Activated CD8-positive, alpha-beta memory T cell treated with anti-CD3 and anti-CD28 coated beads, Interleukin-2, amount 50 U/mL, for 24 hours (primary cell): Measurements from ENCODE around the gene FKBP14.
"Not testable (repeated sequence)": the region's sequence is repeated elsewhere in the genome, so short reads cannot be mapped to it uniquely, and the experiment has no call there.

Source experiments
- DNase-seq: peaks from one replicate; pipeline ENCODE4 v3.0.0-alpha.2; 2020; ENCODE audit errors: extremely low read depth

FKBP14 gene

DNA sequence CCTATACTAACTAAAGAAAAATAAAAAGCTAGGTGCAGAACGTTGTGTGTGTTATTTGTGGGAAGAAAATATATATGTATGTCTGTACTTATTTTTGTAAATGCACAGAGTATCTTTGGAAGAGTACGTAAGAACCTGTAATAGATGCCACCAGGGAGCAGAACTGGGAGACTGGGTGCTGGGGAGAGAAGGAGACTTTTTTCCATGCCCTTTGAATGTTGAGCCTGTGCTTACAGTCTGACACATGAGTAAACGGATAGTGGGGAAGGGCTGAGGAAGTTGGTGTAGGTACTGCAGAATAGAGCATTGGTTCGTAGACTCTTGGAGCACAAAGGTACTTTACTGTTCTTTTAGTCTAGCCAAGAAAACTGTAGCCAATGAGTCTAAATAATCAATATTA lies 35.6 kb downstream of the FKBP14 start:
- no peak for DNase-seq

DNA sequence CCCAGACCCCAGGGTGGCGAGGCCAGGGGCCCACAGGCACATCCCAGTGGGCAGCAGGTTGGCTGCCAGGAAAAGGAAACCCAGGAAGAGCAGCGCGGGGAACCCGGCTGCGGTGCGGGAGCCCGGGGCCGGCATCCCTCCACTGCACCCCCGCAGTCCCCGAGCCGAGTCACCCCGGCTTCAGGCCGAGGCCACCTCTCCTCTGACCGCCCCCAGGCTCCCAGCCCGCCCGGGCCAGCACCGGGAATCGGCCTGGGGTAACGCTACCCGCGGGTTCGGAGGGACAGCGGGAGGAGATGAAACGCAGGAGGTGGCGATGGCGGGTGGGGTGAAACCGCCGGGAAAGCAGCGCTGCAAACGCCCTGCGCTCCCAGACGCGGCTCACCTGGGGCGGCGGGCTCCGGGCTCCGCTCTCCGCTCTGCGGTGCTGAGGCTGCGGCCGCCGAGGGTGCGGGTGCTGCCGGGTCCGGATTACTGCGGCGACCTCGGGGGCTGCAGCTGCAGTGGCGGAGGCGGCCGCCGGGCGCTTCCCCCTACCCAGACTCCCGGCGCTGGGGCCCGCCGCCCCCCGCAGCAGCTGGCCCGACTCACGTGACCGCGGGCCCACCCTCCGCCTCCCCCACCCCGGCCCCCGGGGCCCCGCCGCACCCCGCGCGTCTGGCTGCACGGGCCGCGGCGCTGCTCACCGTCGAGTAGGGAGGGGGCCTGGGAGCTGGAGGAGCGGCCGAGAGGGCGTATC lies 37.1 kb downstream of the FKBP14 start, which contains the start of gene SCRN1:
Gene SCRN1, minus strand, starts transcription at position 545 of the 739 bp plus-strand sequence. CDS start 20,734 bp downstream, outside the sequence.
- no peak for DNase-seq

DNA sequence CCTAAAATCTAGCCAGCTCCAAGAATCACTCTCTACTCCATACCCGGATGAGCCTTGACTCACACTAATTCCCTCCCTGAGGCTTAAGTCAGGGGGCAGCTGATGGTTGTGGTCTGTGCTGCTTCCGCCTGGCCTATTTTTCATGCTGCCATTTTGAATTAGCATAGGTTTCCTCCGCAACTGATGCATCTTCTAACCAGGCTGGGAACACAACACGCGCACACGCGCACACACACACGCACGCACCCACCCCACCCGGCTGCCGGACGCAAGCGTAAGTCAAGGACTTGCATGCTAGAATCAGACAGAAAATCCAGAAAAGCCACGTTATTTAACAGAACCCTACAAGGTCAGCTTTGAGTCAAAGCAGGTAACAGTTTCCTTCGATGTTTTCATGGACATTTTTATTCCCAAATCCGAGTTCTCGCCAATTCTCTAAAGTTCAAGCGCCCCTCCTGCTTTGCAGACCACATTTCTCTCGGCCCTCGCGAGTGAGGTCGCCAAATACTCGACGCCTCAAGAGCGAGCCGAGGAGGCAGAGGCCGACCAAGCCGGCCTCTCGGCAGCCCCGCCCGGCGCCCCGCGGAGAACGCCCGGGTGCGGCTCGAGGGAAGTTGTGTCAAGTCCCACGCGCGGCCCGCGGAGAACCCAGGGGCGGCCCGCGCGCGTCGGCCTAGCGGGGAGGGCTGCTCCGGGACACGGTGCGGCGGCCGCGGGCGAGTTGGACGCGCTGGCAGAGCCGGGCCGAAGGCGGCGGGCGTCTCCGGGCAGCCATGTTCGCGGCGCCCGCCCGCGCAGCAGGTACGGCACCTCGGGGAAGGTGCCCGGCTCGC lies 37.9 kb downstream of the FKBP14 start:
- DNase-seq, result no peak

DNA sequence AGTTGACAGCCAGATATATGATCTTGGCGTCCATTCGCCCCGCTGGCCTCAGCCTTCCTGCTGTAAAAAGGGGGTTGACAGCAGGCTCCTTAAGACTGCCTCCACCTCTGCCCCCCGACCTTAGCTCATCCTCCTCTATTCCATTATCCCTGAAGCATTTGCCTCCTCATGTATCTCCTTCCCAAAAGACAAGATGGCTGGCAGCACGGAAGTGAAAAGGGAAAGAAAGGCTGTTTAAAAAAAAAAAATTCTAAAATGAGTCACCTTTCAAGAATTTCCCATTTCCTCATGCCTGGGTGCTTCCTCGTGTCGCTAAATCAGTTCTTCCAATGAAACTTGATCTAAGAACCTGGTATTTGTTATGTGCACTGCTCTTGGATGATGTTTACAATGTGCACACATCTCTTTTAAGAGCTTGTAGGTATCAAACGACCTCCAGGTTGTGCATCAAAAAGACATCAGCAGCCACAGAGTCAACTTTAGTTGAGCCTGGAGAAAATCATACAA lies 38.6 kb downstream of the FKBP14 start:
- no peak for DNase-seq

DNA sequence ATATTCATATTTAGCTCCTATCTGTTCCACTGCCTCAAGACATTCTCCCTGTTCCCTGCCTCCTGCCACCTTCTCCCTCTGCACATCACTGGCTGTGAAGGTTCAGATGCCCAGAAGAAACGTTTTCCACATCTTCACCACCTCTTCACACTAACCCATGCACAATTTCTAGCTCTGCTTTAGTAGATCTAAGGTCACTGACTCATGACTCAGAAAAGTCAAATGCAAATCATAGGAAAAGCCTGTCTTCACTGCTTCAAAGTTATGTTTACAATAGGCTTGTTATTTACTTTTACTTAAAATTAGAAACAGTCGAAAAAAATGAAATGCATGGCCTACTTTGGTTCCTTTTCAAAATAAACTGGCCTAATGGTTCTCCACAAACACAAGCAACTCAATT lies 39.4 kb downstream of the FKBP14 start:
- DNase-seq, result no peak

DNA sequence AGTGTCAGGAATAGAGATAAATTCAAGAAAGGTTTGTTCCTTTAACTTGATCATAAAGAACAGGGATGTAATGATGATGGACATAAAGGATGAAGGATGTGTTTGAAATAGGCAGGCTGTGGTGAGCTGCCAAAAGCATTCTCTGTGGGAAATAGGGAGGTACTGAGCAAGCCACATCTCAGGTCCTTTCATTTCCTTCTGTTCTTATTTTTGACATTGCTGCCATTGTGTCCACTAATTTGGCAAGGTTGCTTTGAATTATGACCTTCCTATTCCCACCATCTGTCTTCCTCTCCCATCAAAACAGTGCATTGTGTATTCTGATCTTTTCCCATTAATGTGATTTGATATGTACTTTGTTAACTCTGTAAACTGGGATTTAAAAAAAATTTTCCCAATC lies 46.4 kb downstream of the FKBP14 start:
- DNase-seq, result no peak

DNA sequence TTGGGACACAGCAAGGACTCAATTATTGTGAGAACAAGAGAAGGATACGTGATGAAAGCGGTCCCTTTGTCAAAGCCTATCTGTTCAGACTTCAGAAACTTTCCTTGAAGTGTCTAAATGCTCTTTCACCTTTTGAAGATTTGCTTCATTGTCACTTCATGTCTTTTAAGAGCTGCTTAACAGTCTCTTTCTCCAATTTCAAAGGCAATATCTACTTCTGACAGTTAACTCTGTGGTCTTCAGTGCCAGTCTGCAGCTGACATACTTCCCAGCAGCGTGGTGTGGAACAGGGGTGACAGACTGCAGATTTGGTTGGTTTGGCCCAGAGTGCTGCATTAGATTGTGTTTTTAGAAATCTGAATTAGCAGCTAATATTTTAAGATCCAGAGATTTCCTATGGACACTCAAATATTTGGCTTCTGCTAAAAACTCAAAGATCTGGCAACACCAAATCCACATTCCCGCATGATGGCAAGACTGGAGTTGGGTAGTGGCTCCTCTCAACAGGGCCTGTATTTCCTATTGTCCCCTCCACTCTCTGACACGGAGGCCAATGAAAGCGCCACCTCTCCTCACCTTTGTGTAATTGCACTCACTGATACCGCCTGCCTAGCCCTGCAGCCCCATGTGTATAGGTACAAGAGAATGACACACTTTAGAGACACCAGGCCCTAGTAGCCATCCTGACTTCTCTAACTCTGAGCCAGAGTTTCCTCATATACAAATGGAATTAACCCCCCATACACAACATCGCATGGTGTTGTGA lies 48.4 kb downstream of the FKBP14 start:
- no peak for DNase-seq

DNA sequence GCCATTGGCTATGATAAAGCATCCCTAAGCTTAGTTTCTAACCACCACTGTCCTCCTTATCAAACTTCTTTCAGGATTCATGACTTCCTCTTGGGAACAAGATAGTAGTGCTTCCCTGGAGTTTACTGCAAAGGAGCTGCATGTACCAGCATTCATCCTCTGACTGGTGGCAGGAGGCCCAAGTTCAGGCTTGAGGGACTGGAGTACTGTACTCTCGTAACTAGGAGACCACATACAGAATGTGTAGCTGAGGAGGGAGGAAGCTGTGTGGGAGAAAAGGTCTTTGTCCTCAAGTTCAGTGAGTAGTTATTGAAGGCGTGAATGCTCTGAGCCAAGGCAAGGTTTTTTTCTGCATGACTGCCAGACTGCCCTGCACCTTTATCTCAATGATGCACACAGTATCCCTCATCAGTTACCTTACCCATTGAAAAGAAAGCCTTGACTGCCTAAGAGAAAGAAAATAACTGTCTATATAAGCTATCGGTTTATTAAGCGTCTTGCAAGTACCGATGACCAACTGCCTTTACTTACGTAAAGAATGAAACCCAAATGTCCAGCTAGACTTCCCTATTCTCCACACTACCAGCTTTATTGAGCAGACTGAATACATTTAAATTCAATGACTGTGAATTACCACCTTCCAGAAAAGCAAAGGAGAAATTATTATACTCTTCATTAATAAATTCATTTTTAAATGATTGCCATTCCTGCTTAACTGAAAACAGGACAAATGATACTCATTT lies 49.7 kb downstream of the FKBP14 start:
- no peak for DNase-seq

DNA sequence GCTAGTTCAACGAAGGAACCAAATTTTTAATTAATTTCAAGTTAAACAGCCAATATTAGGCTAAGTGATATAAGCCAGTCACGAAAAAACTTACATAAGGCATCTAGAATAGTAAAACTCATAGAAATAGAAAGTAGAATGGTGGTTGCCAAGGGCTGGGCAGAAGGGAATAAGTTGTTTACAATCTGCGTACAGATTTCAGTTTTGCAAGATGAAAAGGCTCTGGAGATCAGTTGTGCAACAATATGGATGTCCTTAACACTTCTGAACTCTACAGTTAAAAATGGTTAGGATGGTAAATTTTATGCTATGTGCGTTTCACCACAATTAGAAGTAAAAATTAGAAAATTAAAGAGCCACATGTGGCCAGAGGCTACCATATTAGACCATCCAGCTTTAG lies 50.2 kb downstream of the FKBP14 start:
- no peak for DNase-seq

DNA sequence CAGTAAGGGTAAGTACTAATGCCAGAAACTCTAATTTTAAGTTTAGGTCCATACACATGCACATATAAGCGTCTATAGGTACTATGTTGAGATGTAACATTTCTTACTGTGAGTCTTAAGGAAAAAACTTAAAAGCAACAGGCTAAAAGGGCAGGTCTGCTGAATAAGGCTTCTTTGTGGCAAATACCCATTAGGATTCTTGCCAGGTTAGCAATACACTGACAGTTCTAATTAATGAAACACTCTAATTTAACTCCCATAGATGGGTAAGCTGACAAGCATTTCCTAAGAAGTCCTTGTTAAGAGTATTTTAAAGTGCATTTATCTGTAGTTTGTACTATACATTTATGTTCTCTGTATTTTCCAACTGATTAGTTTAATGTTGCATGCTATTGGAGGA lies 50.9 kb downstream of the FKBP14 start:
- no peak for DNase-seq

DNA sequence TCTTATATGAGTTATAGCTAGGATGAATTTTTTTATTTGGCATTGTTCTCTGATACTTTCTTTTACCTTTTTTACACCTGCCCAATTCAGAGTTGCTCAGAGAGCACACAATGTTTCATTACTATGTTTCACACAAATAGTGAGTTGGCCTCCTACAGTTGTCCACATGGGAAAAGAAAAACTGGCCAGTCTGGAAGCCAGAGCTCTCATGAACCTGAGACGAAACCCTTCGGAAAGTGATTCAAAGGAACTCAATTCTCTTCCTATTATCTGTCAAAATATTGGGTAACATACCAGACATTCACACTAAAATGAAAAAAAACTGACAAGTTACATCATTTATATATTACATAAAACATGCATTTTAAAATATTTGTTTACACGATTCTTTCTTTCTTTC lies 52.2 kb downstream of the FKBP14 start:
- no peak for DNase-seq

DNA sequence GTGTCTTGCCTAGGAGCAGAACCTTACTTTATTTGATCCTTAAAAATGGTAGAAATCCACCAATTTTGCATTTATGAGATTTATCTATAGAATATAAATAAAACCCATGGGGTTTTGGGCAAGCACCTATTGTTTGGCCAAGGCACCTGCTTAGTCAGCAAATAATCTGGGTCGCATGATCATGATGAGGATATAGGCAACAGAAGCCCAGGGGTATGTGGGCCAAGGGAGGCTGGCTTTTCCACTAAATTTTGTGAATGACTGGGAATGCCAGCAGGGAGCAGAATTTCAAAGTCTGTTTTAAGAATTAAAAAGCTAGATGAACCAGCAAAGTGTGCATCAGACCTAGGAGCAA lies 54.2 kb downstream of the FKBP14 start:
- DNase-seq, result no peak

DNA sequence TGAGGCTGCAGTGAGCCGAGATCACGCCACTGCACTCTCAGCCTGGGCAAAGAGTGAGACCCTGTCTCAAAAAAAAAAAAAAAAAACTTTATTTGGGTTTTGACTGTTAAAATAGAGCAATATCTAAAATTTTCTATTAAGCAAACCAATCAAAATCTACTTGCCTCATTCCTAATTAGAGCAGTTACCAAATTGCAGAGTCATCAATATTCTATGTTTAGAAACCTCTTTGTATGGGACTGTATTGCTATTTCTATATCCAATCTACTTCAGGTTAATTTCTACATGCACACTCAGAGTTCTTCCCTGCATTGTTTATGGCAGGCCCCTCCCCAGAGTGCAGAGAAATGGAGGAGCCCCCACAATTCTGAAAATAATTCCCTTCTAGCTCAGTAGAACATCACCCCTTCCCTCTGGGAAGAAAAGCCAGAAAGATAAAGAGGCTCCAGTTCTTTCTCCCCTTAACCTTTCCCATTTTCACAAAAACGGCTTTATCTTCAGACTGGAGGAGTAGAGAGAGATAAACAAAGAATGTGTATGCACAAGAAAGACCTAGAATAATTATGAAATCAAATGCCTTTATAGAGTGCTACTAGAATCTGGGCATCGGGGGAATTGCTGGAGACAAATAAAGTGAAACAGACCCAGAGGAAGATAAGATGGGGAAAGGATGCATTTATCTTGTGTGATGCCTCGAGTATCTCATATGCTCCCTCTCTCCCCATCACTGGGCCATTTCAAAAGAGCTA lies 54.8 kb downstream of the FKBP14 start:
- no peak for DNase-seq

DNA sequence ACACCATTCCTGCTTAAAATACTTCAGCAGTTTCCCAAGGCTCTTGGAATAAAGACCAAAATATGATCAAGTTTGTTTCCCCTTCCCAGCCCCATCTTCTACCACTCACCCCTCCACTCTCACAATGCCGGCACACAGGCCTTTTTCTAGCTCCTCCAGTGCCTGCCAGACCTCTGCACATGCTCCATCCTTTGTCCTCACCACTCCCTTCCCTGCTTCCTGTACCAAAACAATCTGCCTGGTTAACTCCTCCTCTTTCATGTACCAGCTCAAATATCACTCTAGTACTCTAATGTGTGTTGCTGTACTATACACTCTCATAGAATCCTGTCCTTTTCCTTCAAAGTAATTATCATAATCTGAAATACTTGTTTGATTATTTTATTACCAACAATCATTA lies 56.3 kb downstream of the FKBP14 start:
- no peak for DNase-seq

DNA sequence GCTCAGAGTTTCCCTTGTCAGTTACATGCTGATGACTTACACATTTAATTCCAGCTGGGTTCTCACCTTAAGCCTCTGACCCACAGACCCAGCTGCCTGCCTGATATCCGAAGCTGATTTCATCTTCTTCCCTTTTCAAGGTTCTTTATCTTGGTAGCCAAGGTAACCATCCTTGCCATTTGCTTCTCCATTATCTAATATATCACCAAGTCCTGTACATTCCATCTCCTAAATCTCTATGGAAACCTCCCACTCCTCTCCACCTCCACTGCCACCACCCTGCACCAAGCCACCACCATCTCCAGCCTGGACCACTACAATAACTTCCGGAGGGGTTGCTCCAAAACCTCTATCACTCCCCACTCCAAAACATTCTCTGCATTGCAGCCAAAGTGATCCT lies 56.8 kb downstream of the FKBP14 start:
- no peak for DNase-seq

DNA sequence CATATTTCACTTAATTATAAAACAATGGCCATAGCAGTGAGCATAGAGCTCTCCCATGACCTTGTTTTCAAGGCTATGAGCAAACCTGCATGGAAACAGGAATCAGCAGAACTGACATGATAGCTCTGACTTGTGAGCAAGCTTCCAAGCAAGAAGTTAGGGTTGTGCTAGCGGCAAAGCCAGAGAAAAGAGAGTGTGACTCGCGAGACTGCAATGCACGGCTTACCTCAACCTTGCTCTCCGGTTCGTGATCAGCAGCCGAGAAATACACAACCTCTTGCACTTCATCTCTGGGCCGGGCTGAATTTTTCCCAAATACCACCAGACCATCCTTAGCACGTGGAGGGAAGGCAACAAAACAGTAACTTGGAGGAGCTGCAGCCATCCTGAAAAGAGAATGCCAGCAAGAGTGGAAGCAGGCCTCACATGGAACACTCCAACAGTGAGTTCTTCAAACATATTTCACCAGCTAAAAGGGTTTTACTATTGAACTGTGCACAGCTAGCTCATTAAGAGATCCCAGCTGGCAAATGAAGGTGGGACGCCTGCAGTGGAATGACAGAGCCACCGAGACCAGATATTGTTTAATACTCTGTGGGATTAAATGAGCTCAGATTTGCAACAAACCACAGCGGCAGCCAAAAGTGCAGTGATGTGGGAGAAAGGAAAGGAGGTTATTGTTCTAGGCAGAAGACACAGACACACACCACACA lies 57.7 kb downstream of the FKBP14 start:
- DNase-seq, result no peak

DNA sequence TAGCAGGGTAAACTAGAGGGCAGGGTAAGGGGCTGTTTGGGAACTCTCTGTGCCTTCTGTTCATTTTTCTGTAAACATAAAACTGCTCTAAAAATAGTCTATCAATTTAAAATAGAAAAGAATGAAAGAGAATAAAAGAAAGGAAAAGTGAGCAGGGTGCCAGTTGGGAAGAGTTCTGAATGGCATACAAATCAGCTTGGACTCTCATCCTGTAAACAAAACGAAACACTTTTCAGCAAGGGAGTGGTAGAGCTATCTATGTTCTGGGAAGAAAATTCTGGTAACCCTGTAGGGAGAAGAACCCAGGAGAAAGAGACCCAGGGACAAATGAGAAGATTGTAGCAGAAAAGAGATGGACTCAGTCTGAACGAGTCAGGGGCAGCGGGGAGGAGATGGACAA lies 61.5 kb downstream of the FKBP14 start:
- no peak for DNase-seq

DNA sequence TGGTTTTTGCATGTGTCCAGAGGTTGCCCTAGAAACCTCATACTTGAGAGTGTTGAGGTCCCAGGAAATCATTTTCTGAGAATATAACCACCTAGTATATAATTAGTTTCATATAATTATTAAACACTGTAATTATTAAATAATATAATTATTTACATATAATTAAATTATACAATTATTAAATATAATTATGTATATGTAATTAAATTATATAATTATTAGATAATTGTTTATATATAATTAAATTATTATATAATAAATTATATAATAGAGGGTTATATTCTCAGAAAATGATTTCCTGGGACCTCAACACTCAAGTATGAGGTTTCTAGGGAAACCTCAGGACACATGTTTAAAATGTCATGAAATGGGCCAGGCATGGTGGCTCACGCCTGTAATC lies 64.5 kb downstream of the FKBP14 start:
- DNase-seq, result no peak

DNA sequence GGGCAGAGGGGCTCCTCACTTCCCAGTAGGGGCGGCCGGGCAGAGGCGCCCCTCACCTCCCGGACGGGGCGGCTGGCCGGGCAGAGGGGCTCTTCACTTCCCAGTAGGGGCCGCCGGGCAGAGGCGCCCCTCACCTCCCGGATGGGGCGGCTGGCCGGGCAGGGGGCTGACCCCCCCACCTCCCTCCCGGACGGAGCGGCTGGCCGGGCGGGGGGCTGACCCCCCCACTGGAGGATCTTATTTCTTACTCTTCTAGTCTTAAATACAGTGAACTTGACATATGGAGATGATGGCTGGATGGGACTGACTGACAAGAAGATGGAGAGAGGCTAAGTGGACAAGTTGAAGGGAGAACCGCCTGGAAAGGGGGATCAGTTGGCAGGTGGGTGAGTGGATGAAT lies 64.9 kb downstream of the FKBP14 start:
- not testable (repeated sequence) for DNase-seq
